Kasumi-1 (cell line): ENCODE data around the gene LCE3A.
"Not testable (repeated sequence)": the region's sequence is repeated elsewhere in the genome, so short reads cannot be mapped to it uniquely, and the experiment has no call there.

Experiments
- DNase-seq, 2 experiments: peaks; one replicate each; lab custom pipeline; 2025; lab: John Stamatoyannopoulos, UW

The LCE3A gene, protein sequence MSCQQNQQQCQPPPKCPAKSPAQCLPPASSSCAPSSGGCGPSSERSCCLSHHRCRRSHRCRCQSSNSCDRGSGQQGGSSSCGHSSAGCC

DNA sequence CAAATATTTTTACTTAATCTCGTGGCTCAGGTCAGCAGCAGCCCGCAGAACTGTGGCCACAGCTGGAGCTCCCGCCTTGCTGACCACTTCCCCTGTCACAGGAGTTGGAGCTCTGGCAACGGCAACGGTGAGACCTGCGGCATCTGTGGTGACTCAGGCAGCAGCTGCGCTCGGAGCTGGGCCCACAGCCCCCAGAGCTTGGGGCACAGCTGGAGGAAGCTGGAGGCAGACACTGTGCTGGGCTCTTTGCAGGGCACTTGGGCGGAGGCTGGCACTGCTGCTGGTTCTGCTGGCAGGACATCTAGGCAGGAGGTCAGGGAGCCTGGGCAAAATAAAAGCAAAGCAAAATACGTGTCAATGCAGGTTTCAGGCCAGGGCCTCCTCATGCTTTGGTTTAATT is at the start of gene LCE3A:
TSS of gene LCE3A (minus strand) at position 301 of the 400 bp plus-strand sequence. CDS start at position 301, 0 bp downstream.
- DNase-seq, result no peak

DNA sequence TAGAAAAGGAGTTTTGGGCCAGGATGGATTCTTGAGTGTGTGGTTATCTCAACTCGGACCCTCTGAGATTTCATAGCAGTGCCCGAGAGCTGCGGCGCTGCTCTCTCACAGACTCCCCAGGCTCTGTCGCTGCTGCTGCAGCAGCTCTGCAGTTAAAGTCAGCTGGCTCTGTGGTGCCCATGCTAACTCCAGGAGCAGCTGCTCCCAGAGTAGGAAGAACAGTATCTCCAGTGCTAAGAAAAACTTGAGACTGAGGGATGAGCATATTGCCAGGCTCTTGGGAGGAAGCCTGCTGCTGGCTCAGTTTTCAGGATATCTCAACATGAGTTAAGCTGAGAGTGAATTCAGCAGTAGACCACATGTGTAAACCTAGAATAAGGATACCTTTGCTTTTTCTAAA is 44.7 kb upstream of the LCE3A start:
- DNase-seq, result no peak

DNA sequence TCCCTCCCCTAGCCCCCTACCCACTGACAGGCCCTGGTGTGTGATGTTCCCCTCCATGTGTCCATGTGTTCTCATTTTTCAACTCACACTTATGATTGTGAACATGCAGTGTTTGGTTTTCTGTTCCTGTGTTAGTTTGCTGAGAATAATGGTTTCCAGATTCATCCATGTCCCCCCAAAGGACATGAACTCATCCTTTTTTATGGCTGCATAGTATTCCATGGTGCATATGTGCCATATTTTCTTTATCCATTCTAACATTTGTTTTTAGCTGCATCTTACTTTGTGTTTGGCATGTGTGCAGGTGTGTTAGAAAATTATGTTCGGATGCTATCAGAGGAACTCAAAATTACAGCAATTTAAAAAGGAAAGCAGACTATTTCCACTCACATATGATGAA is 43.3 kb upstream of the LCE3A start:
- not testable (repeated sequence) for DNase-seq

DNA sequence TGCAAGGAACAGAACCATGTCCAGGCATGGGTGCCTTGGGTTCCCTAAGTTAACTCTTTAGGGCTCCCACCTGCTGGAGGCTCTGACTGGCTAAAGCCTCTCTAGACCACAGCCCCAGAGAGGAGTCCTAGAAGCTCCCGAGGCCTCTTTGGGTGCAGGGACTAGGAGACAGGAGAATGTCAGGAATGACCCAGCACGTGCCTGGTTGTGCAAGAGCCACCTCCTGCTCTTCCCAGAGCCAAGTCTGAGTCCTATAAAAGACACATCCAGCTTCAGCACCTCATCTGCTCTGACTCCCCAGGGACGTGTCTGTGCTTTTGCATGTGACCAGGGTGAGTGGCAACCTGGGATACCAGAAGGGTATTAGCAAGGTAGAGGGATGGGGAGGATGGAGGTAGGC is 40.2 kb upstream of the LCE3A start, which contains the start of gene LCE2D:
TSS of gene LCE2D (plus strand) at position 283 of the 400 bp plus-strand sequence. CDS start 726 bp downstream, outside the sequence.
- DNase-seq, result no peak

DNA sequence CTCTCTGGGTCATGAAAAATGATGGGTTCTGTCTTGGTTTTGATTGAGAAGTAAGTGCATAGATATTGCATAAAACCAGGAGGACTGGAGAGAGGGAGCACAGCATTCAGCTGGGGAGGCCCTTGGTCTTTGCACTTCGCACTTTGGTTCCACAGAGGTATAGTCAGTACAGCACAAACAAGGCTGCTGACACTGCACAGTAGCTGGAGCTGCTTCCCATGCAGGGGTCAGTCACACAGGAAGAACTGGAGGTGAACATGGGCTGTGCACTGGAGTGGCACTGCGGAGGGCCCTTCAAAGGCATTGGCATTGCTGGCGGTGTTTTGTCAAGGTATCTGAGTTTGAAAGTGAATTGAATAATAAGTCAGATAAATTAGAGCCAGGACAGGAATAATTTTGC is 35.7 kb upstream of the LCE3A start:
- DNase-seq, result no peak

DNA sequence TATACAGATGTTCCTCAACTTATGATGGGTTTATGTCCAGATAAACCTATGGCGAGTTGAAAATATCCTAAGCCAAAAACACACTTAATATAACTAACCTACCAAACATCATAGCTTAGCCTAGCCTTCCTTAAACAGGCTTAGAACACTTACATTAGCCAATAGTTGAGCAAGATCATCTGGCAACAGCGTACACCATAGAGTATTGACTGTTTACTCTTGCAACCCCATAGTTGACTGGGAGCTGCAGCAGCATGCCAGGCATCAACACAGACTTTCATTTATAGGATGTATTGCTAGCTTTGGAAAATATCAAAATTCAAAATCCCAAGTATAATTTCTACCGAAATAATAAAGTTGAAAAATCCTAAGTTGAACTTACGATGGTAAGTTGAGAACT is 34.8 kb upstream of the LCE3A start:
- DNase-seq, result no peak

DNA sequence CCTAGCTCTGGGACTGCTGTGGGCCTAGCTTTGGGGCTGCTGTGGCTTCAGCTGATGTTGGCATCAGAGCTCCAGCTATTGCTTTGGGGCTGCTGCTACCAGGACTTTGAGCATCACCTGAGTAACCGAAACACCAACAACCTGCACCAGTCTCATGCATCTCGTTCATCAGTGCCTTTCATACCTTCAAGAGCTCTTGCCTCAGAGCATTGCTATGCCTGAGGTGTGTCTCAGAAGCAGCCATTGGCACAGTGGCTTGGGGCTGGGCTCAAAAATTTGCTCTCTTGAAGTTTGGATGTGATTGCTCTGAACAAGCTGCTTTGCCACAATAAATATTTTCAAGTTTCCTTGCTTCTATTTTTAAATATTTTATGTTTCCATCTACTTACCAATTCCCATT is 33.6 kb upstream of the LCE3A start:
- DNase-seq, result no peak

DNA sequence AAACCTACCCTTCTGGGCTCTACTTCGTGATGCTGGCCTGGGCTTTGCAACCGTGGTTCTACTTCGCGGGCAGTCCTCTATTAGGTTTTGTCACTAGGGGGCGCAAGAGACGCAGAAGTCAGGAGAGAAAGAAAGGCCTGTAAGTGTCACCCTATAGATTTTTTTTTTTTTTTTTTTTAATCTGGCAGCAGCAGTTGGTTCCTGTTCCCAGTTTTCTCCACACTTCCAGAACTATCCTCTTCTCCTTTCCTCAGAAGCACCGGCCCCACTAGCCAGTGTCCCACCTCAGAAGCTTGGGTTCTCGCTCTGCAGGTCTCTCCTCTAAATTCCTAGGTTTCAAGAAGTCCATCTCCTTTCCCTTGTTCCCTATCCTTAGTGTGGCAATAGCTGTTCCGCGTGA is 31.2 kb upstream of the LCE3A start:
- DNase-seq, result peak; percentile 58 to 66

DNA sequence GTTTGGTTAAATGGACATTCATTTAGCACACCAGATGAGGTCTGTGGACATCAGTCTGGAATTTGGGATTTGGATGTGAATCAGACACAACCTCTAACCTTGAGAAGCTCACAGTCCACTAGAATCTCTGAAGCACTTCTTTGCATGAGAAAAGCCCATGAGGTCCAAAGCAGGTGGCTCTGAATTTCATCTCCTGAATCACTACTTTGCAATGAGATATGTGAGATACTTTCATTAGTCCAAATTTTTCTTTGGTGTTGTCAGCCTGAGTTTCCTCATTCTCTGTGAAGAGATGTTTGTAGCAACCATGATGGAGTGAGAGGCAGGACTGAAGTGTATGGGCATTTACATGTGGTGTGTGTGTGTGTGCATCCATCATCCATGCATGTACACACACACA is 23.8 kb upstream of the LCE3A start:
- no peak for DNase-seq

DNA sequence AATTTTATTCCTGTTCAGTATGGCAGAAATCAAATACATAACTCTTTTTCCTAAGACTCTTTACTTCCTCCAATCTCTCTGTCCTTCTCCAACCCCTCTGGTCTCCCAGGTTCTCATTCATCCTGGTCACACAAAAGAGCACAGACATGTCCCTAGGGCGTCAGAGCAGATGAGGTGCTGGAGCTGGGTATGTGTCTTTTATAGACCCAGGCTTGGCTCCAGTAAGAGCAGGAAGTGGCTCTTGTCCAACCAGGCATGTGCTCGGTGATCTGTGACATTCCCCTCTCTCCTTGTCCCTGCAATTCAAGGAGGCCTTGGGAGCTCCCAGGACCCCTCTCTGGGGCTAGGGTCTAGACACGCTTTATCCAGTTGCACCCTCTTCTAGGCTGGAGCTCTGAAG is 22.2 kb upstream of the LCE3A start:
- DNase-seq, result no peak

DNA sequence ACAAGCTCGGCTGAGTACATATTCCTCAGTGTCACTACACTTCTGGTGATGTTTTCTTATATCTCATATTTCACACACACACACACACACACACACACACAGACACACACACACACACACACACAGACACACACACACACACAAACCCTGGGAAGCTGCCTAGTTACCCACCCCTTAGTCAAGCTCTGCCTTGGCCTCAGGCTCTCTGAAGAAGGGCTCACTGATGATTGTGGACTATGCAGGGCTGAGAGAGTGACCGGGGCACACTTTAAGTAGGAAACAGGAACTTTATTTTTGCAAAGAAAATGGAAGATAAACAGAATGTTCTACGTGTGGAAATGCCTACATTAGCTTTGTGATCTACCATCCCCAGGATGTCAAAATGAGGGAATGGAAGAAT is 21.0 kb upstream of the LCE3A start:
- DNase-seq, result no peak

DNA sequence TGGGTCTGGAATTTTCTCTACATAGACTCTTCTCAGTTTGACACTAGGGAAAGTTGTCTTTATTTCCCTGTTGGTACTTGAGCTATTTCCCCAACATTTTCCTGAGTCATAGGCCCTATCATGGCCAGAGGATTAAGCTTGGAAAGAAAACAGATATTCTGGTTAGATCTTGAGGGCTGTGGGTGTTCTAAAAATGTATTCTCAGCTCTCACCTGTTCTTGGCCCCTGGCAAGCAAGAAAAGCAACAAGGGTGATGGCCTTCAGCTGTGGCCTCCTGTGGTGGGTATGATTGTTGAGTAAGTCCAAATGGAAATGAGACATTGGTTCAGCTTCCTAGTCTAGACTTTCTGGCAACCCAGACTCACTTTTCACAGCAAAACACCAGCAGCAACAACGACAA is 17.4 kb upstream of the LCE3A start:
- DNase-seq, result no peak

DNA sequence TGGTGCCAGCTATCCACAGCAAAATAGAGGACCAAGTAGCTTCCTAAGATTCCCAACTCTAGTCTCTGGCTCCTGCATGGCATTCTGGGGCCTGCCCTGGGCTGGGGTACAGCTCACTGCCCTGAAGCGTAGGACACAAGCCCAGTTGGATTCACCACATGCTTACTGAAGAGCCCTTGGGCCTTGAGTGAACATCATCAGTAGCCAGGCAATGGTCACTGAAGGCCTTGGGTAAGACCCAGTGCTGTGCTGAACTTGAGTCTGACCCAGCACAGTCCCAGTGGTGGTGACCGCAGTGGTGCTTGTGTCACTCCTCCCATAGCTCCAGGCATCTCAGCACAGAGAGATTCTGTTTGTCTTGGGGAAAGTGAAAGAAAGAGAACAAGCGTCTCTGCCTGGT is 7.7 kb upstream of the LCE3A start:
- no peak for DNase-seq

DNA sequence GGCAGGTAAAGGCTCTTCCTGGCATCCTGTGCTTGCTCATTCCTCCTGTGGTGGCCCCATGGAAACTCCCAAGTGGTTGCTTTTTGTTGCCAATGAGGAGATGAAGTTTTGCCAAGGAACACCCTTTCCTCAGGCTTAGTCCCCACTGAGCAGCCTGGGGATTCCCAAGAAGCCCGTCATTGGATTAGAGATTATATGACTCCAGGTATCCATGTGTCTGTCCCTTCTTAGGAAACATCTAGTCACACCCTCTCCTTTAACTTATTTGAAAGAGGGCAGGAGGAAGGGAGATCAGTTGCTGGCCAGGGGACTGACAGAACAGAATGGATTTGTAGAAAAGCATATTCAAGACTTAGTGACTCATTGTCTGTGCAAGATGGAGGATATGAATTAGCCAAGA is 3.8 kb upstream of the LCE3A start:
- DNase-seq, result no peak

DNA sequence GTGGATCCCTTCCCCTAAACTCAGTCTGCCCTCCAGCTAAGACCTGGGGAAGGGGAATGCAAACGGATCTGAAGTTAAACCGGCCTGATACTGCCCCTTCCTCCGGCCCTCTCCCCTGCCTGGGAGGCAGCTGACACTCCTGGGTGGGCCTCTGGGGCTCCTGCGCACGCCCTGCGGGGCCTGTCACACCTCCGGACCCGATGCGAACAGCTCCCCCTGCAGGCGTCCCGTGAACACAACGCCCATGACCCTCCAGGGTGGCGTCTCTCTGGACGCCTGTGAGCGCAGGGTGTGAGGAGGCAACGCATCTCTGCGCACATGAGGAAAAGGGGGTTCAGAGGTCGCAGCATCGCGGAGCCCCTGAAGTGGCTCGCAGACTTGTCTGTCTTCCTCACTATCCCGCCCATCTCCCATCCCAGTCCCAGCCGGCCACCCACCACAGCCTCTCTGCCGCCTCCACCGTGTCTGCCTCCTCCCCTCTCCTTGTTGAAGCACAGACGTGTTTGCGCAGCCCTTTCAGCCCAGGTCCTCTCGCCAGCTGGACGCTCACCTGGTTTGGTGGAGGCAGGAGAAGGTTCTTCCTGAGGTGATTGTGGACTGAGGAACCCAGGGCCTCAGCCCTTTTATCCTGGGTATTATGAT is 421 bp upstream of the LCE3A start:
- DNase-seq, result no peak

DNA sequence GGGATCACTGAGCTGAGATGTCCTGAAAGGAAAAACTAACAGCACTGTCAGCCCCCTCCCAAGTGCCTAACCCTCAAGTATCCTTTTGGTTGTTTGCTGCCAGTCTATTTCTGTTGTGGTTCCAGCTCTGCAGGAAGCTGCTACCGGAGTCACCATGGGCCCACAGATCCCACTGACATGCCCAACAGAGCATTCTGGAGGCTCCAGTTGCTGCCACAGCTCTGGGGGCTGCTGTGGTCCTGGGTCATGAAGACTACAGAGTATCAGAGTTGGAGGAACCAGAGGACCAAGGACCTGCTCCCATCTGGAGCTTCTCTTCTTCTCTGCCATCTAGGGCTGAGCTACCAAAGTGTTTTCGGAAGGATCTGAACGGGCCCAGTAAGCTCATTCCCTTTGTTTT is 910 bp downstream of the LCE3A start:
- no peak for DNase-seq

DNA sequence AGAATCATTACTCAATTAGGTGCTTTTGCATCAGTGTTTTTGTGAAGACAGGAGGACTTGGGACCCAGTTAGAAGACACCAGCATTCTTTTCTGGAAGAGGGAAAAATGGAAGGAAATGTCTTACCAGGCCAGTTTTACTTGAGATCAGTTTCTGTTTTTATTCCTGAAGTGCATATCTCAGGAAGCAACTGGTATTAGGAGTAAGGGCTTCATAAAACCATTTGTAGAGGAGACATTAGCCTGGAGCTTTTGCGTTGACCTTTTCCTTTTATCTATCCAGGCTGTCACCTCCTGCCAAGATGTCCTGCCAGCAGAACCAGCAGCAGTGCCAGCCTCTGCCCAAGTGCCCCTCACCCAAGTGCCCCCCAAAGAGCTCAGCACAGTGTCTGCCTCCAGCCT is 9.4 kb downstream of the LCE3A start, which contains the start of gene LCE3B:
TSS of gene LCE3B (plus strand) at position 301 of the 400 bp plus-strand sequence. CDS start at position 301, 0 bp downstream.
- DNase-seq, result no peak

DNA sequence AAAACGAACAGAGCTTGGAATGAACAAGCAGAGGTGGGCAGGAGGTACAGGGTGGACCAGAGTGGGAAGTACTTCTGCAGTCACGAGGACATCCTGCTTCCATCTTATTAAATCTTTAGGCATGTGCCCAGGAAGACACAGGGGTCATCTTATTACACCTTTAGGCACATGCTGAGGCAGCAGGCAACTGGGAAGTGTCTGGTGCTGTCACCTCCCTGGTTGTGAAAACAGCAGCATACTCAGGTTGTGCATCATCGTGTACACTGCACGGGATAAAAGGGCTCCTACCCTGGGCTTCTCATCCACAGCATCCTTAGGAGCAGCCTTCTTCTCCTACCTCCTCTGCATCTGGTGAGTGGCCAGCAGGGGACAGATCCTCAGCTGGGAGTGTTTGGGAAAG is 23.0 kb downstream of the LCE3A start, which contains the start of gene LCE3C:
TSS of gene LCE3C (plus strand) at position 301 of the 400 bp plus-strand sequence. CDS start 498 bp downstream, outside the sequence.
- no peak for DNase-seq

DNA sequence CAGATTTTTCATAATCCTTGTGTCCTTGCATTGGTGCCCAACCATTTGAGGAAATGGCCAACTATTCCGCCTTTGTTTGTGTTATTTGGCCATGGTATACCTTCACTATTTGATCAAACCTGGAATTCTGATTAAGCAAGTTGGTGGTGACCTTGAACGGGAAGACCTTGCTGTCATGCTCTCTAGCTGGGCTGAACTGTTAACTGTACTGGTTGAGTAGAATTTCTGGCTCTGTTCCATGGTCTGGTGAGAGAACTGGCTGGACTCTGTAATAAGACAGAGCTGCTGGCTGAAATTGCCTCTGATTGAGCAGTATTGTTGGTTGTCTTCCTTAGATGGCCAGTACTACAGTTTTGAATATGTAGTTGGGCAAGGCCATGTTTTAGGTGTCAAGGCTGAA is 25.9 kb downstream of the LCE3A start:
- DNase-seq, result no peak

DNA sequence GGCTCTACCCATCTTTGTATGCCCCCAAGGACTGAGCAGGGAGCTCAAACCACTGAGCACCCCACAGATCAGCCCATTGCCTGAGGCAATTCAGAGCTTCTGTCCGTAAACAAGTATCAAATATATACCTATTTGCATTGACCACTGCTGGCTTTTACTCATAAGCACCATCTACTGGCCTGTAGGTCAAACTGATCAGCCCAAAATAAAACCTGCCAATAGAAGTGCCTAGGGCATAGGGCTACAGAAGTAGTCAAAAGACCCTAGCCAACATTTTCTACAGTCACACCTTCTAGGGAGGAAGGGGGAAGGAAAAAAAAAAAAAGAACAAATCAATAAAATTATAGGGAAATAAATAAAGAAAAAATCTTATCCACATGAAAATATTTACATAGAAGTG is 37.3 kb downstream of the LCE3A start:
- DNase-seq, result no peak

DNA sequence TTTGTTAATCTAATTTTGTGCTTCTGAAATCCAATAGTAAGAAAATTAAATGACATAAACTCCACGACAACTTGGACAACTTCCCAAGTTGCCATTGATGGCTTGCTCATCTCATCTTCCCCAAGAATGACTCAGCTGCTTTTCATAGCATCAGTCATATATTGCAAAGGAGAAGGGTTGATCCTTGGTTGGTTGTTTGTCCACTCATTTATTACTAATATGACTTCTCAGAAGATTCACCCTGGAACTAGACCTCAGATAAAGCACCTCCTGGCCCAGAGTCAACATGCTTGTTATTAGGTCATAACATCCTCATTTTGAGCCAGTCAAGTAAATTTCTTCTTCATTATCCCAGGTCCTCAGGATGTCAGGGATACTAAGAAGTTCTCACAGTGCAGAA is 40.3 kb downstream of the LCE3A start:
- no peak for DNase-seq

DNA sequence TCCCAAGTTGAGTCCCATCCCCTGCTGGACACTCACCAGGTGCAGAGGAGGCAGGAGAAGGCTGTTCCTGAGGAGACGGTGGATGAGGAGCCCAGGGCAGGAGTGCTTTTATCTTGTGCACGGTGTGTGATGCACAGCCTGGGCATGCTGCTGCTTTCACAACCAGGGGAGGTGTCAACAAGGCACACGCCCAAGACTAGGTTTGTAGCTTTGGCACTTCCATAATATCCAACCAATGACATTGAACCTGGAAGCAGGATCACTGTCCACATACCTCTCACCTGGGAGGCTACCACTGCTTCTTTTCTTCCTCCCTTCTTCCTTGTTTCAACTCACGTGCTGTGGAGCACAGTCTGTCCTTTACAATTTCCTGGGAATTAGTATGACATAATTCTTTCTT is 42.5 kb downstream of the LCE3A start, which contains the start of gene LCE3D:
TSS of gene LCE3D (minus strand) at position 84 of the 400 bp plus-strand sequence. CDS start 580 bp downstream, outside the sequence.
- no peak for DNase-seq

DNA sequence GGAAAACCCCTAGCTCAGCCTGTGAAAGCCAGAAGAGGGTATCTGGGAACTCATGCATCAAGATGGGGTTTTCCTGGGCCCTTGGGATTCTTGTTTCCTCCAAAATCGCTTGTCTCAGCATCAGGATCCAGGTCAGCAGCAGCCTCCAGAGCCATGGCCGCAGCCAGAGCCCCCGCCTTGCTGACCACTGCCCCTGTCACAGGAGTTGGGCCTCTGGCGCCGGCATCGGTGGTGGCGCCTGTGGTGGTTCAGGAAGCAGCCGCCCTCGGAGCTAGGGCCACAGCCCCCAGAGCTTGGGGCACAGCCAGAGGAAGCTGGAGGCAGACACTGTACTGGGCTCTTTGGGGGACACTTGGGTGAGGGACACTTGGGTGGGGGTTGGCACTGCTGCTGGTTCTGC is 43.4 kb downstream of the LCE3A start:
- DNase-seq, result not testable (repeated sequence)

DNA sequence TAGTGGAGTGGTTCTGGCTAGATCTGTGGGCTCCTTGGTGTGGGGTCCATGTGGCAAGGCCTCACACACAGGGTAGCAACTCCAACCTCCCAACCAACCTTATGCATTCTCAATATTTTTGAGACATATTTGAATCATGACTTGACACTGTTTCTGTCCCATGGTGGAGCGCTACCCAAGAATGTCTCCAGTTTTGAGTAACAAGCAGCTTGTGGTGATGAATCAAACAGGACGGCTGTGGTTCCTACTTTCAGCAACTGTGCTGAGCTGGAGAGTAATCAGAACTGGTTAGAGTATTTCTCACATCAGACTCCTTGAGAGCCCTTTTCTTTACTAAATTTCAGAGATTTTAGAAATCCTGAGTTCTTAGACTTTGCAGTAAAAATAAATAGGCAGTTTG is 45.7 kb downstream of the LCE3A start:
- no peak for DNase-seq
